GM23338 (cell line): ENCODE results near the gene CENPN. TPM values are rescaled to one million over a fixed set of nuclear protein-coding genes. Genes with fewer than 3 reads are reported as not detected.

Experiments
- ATAC-seq: fragments of 200-7000 bp; cut with Tn5 transposase; 3 replicates; pipeline ENCODE4 v1.9.1; 2020
- DNase-seq: peaks from one replicate; pipeline ENCODE4 v3.0.0-alpha.2; 2015; ENCODE audit warnings: low spot score
- H2AFZ ChIP-seq: fragments of 200-600 bp; sonication (generic); 2 replicates; pipeline ENCODE4 v1.8.0; 2016; ENCODE audit warnings: antibody characterized with exemption, mild to moderate bottlenecking, moderate library complexity
- H3F3A ChIP-seq: fragments of 200-600 bp; sonication (generic); replicated peaks from 2 replicates; pipeline ENCODE4 v1.8.0; 2017; ENCODE audit warnings: antibody characterized with exemption, mixed run types, low read depth
- H3K27ac ChIP-seq: fragments of 200-600 bp; sonication (generic); 2 replicates; pipeline ENCODE4 v1.6.1; 2016; ENCODE audit warnings: low read depth
- H3K27me3 ChIP-seq: fragments of 200-600 bp; sonication (generic); 2 replicates; pipeline ENCODE4 v1.8.0; 2016; ENCODE audit warnings: mild to moderate bottlenecking, mixed run types, moderate library complexity; ENCODE audit not compliant: insufficient read depth
- H3K36me3 ChIP-seq: fragments of 200-600 bp; sonication (generic); 2 replicates; pipeline ENCODE4 v1.8.0; 2016; ENCODE audit warnings: mild to moderate bottlenecking; ENCODE audit not compliant: insufficient read depth
- H3K4me1 ChIP-seq: fragments of 200-600 bp; sonication (generic); 2 replicates; pipeline ENCODE4 v1.8.0; 2016; ENCODE audit warnings: mild to moderate bottlenecking, moderate library complexity; ENCODE audit not compliant: insufficient read depth
- H3K4me2 ChIP-seq: fragments of 200-600 bp; sonication (generic); 2 replicates; pipeline ENCODE4 v1.7.1; 2017; ENCODE audit warnings: mixed run types
- H3K4me3 ChIP-seq: fragments of 200-600 bp; sonication (generic); 2 replicates; pipeline ENCODE4 v1.6.1; 2016; ENCODE audit warnings: mixed run types
- H3K79me2 ChIP-seq: fragments of 200-600 bp; sonication (generic); replicated peaks from 2 replicates; pipeline ENCODE4 v1.8.0; 2017; ENCODE audit warnings: mild to moderate bottlenecking; ENCODE audit not compliant: insufficient read depth
- H3K9me2 ChIP-seq: fragments of 200-600 bp; sonication (generic); 2 replicates; pipeline ENCODE4 v1.8.0; 2017; ENCODE audit not compliant: insufficient read depth
- H4K20me1 ChIP-seq: fragments of 200-600 bp; sonication (generic); replicated peaks from 2 replicates; pipeline ENCODE4 v1.8.0; 2017; ENCODE audit warnings: mild to moderate bottlenecking; ENCODE audit not compliant: insufficient read depth
- H3K27ac Mint-ChIP-seq: 2 replicates; pipeline ENCODE4 v1.8.0; 2020; ENCODE audit warnings: inconsistent platforms, mild to moderate bottlenecking, moderate library complexity, mixed read lengths
- H3K27me3 Mint-ChIP-seq: 3 replicates; pipeline ENCODE4 v1.8.0; 2022; ENCODE audit warnings: low read depth, mild to moderate bottlenecking, moderate library complexity, mixed read lengths, inconsistent platforms; ENCODE audit not compliant: insufficient read depth, poor library complexity
- H3K36me3 Mint-ChIP-seq: 3 replicates; pipeline ENCODE4 v1.8.0; 2021; ENCODE audit warnings: low read depth, mild to moderate bottlenecking, inconsistent platforms, moderate library complexity, mixed read lengths
- H3K4me1 Mint-ChIP-seq: 3 replicates; pipeline ENCODE4 v1.8.0; 2020; ENCODE audit warnings: mild to moderate bottlenecking, inconsistent platforms, mixed read lengths
- H3K4me3 Mint-ChIP-seq: 3 replicates; pipeline ENCODE4 v1.8.0; 2021; ENCODE audit warnings: moderate library complexity, mild to moderate bottlenecking, inconsistent platforms, mixed read lengths
- H3K9me3 Mint-ChIP-seq: 3 replicates; pipeline ENCODE4 v1.8.0; 2020; ENCODE audit warnings: moderate library complexity, mild to moderate bottlenecking, inconsistent platforms, mixed read lengths
- CREB1 ChIP-seq: fragments of 250-450 bp; sonication (Bioruptor Pico); IDR thresholded peaks from 2 replicates; pipeline ENCODE4 v1.5.0; 2020; ENCODE audit warnings: low read depth, mild to moderate bottlenecking, moderate library complexity
- ETS1 ChIP-seq: IDR thresholded peaks from 2 replicates; pipeline ENCODE4 v1.6.1; 2016; ENCODE audit warnings: antibody characterized with exemption
- EZH2phosphoT487 ChIP-seq: fragments of 200-600 bp; sonication (generic); IDR thresholded peaks from one replicate; pipeline ENCODE4 v1.8.1; 2018; ENCODE audit warnings: antibody characterized with exemption; ENCODE audit not compliant: unreplicated experiment
- POLR2AphosphoS5 ChIP-seq: IDR thresholded peaks from 2 replicates; pipeline ENCODE4 v1.6.1; 2016; ENCODE audit warnings: antibody characterized with exemption, low read depth
- STAT1 ChIP-seq: IDR thresholded peaks from one replicate; pipeline ENCODE4 v1.6.1; 2016; ENCODE audit warnings: antibody characterized with exemption; ENCODE audit not compliant: unreplicated experiment
- ZNF114 ChIP-seq: fragments of 250-450 bp; sonication (Bioruptor Pico); IDR thresholded peaks from 2 replicates; pipeline ENCODE4 v1.5.0; 2020; ENCODE audit warnings: mild to moderate bottlenecking, moderate library complexity
- polyA plus RNA-seq: library from polyadenylated mRNA; unstranded; fragments of >200 nt; fragmentation: Nextera tagmentation; extraction: Ambion mirVana; gene quantifications from 2 replicates; pipeline ENCODE4 v1.2.1, GENCODE V29; 2016
- total RNA-seq: library from RNA; depleted of rRNA; stranded (reverse); fragments of >200 nt; shearing (Covaris generic); gene quantifications from 2 replicates; pipeline ENCODE4 v1.2.3, GENCODE V29; 2014
- TF ChIP-seq, protein P1 (sequence below): fragments of 250-450 bp; sonication (Bioruptor Pico); IDR thresholded peaks from 2 replicates; pipeline ENCODE4 v1.5.0; 2020; ENCODE audit warnings: mild to moderate bottlenecking, moderate library complexity
- TF ChIP-seq, protein P2 (sequence below), 2 experiments: fragments of 200-600 bp in 1 of 2; sonication (generic) in 1 of 2; conservative IDR thresholded peaks; 2 replicates each; pipeline versions ENCODE4 v1.5.1 to v1.6.1; 2016 to 2017; ENCODE audit warnings: antibody characterized with exemption in 2 of 2, low read depth in 2 of 2, mild to moderate bottlenecking in 2 of 2, moderate library complexity in 1 of 2

CENPN gene
- total and polyA plus RNA-seq, 2 experiments from 2014 or later: 43.6 to 80.8 TPM

DNA sequence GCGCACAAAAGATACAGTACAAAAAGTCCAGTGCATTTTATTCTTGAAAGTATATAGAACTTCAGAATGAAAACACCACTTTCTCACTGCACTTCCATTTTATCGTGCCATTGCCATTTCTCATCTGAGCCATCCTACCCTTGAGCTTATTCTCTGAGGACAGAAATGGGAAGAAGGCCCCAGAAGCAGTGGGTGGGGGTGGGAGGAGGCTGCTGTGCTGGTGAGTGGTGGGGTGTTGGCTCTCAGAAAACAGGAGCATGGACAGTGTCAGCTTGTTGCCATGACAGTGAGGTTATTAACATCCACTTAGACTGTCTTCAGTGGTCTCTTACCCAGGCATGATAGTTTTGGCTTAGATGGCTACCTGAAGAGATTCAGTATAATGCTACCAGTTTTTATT, 33.1 kb downstream of the CENPN start:
- no peak overlapping the region for H3K4me2 ChIP-seq

GRCh38 chr16:81040842-81041241, 33.8 kb downstream of the CENPN start:
- Mint-ChIP-seq H3K27ac (no peak overlapping the region), H3K4me3 (no peak overlapping the region), H3K9me3 (no peaks in the 10 kb centered on the region), H3K27me3 (peaks cover 3% of the 10 kb centered on the region), H3K36me3 (peaks cover 75% of the 10 kb centered on the region), H3K4me1 (peaks cover 11% of the 10 kb centered on the region)
- Histone ChIP-seq H3K79me2 (peaks cover 46% of the 10 kb centered on the region), H3K4me3 (no peak overlapping the region), H3K9me2 (0 out of 2 replicates have a peak, but pooled peaks cover 4% of the 10 kb centered on the region), H3K4me2 (no peak overlapping the region), H3K27ac (no peak overlapping the region), H3K27me3 (no peaks in the 10 kb centered on the region), H3K4me1 (peaks cover 9% of the 10 kb centered on the region), H3F3A (no peaks in the 10 kb centered on the region), H4K20me1 (peaks cover 24% of the 10 kb centered on the region), H2AFZ (no peak overlapping the region), H3K36me3 (peaks cover 36% of the 10 kb centered on the region)
- ATAC-seq (no peak), DNase-seq (no peak)
- no peak for TF ChIP-seq ZNF114 (CRISPR knock-in tag)
- no peak for TF ChIP-seq POLR2AphosphoS5

More for the DNA sequence above, 33.1 kb downstream of the CENPN start:
- peaks cover 9% of the 10 kb centered on the region for H3K4me1 ChIP-seq
- ATAC-seq (no peak), DNase-seq (no peak)
- no peak overlapping the region for H3K4me3 Mint-ChIP-seq
- H3K36me3 ChIP-seq: peaks cover 36% of the 10 kb centered on the region
- H3K36me3 Mint-ChIP-seq: peaks cover 73% of the 10 kb centered on the region
- H3K79me2 ChIP-seq: peaks cover 46% of the 10 kb centered on the region
- H3K9me2 ChIP-seq: 0 out of 2 replicates have a peak, but pooled peaks cover 4% of the 10 kb centered on the region
- H3K4me1 Mint-ChIP-seq: peaks cover 11% of the 10 kb centered on the region
- peaks cover 24% of the 10 kb centered on the region for H4K20me1 ChIP-seq
- no peak overlapping the region for H3K27ac Mint-ChIP-seq
- H3K27me3 ChIP-seq: no peaks in the 10 kb centered on the region
- H3F3A ChIP-seq: no peaks in the 10 kb centered on the region
- H3K27ac ChIP-seq: no peak overlapping the region
- TF ChIP-seq ETS1 (no peak), STAT1 (no peak)
- H3K4me3 ChIP-seq: no peak overlapping the region
- H3K27me3 Mint-ChIP-seq: peaks cover 3% of the 10 kb centered on the region
- peaks cover 3% of the 10 kb centered on the region; the same call in 2 of the 3 replicates for H3K9me3 Mint-ChIP-seq
- no peak overlapping the region for H2AFZ ChIP-seq

GRCh38 chr16:81041696-81042095, 34.7 kb downstream of the CENPN start:
- no peaks in the 10 kb centered on the region for H3K9me3 Mint-ChIP-seq
- Histone ChIP-seq H3K79me2 (peaks cover 40% of the 10 kb centered on the region), H3K9me2 (0 out of 2 replicates have a peak, but pooled peaks cover 4% of the 10 kb centered on the region), H3K27me3 (no peaks in the 10 kb centered on the region), H4K20me1 (peaks cover 24% of the 10 kb centered on the region), H3K4me2 (no peak overlapping the region), H3K27ac (no peak overlapping the region), H3K4me3 (no peak overlapping the region), H3F3A (no peaks in the 10 kb centered on the region), H2AFZ (no peak overlapping the region), H3K36me3 (peaks cover 36% of the 10 kb centered on the region), H3K4me1 (peaks cover 7% of the 10 kb centered on the region)
- peaks cover 74% of the 10 kb centered on the region for H3K36me3 Mint-ChIP-seq
- H3K4me1 Mint-ChIP-seq: peaks cover 9% of the 10 kb centered on the region
- H3K4me3 Mint-ChIP-seq: no peak overlapping the region
- no peak for DNase-seq
- H3K27me3 Mint-ChIP-seq: peaks cover 3% of the 10 kb centered on the region
- ATAC-seq: no peak
- H3K27ac Mint-ChIP-seq: no peak overlapping the region
- TF ChIP-seq, protein P1, sequence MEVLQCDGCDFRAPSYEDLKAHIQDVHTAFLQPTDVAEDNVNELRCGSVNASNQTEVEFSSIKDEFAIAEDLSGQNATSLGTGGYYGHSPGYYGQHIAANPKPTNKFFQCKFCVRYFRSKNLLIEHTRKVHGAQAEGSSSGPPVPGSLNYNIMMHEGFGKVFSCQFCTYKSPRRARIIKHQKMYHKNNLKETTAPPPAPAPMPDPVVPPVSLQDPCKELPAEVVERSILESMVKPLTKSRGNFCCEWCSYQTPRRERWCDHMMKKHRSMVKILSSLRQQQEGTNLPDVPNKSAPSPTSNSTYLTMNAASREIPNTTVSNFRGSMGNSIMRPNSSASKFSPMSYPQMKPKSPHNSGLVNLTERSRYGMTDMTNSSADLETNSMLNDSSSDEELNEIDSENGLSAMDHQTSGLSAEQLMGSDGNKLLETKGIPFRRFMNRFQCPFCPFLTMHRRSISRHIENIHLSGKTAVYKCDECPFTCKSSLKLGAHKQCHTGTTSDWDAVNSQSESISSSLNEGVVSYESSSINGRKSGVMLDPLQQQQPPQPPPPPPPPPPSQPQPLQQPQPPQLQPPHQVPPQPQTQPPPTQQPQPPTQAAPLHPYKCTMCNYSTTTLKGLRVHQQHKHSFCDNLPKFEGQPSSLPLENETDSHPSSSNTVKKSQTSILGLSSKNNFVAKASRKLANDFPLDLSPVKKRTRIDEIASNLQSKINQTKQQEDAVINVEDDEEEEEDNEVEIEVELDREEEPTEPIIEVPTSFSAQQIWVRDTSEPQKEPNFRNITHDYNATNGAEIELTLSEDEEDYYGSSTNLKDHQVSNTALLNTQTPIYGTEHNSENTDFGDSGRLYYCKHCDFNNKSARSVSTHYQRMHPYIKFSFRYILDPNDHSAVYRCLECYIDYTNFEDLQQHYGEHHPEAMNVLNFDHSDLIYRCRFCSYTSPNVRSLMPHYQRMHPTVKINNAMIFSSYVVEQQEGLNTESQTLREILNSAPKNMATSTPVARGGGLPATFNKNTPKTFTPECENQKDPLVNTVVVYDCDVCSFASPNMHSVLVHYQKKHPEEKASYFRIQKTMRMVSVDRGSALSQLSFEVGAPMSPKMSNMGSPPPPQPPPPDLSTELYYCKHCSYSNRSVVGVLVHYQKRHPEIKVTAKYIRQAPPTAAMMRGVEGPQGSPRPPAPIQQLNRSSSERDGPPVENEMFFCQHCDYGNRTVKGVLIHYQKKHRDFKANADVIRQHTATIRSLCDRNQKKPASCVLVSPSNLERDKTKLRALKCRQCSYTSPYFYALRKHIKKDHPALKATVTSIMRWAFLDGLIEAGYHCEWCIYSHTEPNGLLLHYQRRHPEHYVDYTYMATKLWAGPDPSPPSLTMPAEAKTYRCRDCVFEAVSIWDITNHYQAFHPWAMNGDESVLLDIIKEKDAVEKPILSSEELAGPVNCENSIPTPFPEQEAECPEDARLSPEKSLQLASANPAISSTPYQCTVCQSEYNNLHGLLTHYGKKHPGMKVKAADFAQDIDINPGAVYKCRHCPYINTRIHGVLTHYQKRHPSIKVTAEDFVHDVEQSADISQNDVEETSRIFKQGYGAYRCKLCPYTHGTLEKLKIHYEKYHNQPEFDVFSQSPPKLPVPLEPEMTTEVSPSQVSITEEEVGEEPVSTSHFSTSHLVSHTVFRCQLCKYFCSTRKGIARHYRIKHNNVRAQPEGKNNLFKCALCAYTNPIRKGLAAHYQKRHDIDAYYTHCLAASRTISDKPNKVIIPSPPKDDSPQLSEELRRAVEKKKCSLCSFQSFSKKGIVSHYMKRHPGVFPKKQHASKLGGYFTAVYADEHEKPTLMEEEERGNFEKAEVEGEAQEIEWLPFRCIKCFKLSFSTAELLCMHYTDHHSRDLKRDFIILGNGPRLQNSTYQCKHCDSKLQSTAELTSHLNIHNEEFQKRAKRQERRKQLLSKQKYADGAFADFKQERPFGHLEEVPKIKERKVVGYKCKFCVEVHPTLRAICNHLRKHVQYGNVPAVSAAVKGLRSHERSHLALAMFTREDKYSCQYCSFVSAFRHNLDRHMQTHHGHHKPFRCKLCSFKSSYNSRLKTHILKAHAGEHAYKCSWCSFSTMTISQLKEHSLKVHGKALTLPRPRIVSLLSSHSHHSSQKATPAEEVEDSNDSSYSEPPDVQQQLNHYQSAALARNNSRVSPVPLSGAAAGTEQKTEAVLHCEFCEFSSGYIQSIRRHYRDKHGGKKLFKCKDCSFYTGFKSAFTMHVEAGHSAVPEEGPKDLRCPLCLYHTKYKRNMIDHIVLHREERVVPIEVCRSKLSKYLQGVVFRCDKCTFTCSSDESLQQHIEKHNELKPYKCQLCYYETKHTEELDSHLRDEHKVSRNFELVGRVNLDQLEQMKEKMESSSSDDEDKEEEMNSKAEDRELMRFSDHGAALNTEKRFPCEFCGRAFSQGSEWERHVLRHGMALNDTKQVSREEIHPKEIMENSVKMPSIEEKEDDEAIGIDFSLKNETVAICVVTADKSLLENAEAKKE: no peak
- no peak for TF ChIP-seq CREB1 (CRISPR knock-in tag)
- TF ChIP-seq, protein P2, sequence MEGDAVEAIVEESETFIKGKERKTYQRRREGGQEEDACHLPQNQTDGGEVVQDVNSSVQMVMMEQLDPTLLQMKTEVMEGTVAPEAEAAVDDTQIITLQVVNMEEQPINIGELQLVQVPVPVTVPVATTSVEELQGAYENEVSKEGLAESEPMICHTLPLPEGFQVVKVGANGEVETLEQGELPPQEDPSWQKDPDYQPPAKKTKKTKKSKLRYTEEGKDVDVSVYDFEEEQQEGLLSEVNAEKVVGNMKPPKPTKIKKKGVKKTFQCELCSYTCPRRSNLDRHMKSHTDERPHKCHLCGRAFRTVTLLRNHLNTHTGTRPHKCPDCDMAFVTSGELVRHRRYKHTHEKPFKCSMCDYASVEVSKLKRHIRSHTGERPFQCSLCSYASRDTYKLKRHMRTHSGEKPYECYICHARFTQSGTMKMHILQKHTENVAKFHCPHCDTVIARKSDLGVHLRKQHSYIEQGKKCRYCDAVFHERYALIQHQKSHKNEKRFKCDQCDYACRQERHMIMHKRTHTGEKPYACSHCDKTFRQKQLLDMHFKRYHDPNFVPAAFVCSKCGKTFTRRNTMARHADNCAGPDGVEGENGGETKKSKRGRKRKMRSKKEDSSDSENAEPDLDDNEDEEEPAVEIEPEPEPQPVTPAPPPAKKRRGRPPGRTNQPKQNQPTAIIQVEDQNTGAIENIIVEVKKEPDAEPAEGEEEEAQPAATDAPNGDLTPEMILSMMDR (conservative IDR thresholded peaks at IDR 0.05; ENCODE audit: low read depth in 2 of 2): no peak
- no peak for TF ChIP-seq STAT1
- TF ChIP-seq EZH2phosphoT487: no peak
